CD4-positive, alpha-beta T cell treated with Interferon gamma for 1 hour (primary cell): ENCODE results near the gene DAZAP1.
A peak's percentile ranks its signal among the peaks of the same experiment; 100 is the strongest.

Experiments used
- DNase-seq: peaks from one replicate; pipeline ENCODE4 v3.0.0-alpha.2; 2020

Gene DAZAP1

GRCh38 chr19:1461862-1462261, 54.5 kb downstream of the DAZAP1 start:
- no peak for DNase-seq

GRCh38 chr19:1465191-1466016, 58.0 kb downstream of the DAZAP1 start:
- DNase-seq: no peak

GRCh38 chr19:1466018-1466460, 58.7 kb downstream of the DAZAP1 start:
- no peak for DNase-seq

DNA sequence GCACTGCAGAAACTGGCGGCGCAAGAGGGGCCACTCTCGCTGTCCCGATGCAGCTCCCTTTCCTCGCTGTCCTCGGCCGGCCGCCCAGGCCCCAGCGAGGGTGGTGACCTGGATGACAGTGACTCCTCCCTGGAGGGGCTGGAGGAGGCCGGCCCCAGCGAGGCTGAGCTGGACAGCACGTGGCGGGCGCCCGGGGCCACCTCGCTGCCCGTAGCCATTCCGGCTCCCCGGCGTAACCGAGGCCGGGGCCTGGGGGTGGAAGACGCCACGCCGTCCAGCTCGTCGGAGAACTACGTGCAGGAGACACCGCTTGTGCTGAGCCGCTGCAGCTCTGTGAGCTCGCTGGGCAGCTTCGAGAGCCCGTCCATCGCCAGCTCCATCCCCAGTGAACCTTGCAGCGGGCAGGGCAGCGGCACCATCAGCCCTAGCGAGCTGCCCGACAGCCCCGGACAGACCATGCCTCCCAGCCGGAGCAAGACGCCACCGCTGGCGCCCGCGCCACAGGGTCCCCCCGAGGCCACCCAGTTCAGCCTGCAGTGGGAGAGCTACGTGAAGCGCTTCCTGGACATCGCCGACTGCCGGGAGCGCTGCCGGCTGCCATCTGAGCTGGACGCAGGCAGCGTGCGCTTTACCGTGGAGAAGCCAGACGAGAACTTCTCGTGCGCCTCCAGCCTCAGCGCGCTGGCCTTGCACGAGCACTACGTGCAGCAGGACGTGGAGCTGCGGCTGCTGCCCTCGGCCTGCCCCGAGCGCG, 59.3 kb downstream of the DAZAP1 start:
- DNase-seq: no peak

DNA sequence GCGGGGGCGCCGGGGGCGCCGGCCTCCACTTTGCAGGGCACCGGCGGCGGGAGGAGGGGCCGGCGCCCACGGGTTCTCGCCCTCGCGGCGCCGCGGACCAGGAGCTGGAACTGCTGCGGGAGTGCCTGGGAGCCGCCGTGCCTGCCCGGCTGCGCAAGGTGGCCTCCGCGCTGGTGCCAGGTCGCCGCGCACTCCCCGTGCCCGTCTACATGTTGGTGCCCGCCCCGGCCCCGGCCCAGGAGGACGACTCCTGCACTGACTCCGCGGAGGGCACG, 59.8 kb downstream of the DAZAP1 start:
- no peak for DNase-seq

DNA sequence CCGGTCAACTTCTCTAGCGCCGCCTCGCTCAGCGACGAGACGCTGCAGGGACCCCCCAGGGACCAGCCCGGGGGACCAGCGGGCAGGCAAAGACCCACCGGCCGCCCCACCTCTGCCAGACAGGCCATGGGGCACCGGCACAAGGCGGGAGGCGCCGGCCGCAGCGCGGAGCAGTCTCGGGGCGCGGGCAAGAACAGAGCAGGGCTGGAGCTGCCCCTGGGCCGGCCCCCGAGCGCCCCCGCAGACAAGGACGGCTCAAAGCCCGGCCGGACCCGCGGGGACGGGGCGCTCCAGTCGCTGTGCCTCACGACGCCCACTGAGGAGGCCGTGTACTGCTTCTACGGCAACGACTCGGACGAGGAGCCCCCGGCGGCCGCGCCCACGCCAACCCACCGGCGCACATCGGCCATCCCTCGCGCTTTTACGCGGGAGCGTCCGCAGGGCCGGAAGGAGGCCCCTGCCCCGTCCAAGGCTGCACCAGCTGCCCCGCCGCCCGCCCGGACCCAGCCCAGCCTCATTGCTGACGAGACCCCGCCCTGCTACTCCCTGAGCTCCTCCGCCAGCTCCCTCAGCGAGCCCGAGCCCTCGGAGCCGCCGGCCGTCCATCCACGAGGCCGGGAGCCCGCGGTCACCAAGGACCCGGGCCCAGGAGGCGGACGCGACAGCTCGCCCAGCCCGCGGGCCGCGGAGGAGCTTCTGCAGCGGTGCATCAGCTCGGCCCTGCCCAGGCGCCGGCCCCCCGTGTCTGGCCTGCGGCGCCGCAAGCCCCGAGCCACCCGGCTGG, 60.3 kb downstream of the DAZAP1 start:
- no peak for DNase-seq

DNA sequence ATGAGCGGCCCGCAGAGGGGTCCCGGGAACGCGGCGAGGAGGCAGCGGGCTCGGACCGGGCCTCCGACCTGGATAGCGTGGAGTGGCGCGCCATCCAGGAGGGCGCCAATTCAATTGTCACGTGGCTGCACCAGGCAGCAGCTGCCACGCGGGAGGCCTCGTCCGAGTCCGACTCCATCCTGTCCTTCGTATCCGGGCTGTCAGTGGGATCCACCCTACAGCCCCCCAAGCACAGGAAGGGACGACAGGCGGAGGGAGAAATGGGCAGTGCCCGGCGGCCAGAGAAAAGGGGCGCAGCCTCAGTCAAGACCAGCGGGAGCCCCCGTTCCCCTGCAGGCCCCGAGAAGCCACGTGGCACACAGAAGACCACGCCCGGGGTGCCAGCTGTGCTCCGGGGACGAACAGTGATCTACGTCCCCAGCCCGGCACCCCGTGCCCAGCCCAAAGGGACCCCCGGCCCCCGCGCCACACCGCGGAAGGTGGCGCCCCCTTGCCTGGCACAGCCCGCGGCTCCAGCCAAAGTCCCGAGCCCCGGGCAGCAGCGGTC, 61.0 kb downstream of the DAZAP1 start:
- no peak for DNase-seq

GRCh38 chr19:1468821-1469254, 61.5 kb downstream of the DAZAP1 start:
- DNase-seq: no peak

DNA sequence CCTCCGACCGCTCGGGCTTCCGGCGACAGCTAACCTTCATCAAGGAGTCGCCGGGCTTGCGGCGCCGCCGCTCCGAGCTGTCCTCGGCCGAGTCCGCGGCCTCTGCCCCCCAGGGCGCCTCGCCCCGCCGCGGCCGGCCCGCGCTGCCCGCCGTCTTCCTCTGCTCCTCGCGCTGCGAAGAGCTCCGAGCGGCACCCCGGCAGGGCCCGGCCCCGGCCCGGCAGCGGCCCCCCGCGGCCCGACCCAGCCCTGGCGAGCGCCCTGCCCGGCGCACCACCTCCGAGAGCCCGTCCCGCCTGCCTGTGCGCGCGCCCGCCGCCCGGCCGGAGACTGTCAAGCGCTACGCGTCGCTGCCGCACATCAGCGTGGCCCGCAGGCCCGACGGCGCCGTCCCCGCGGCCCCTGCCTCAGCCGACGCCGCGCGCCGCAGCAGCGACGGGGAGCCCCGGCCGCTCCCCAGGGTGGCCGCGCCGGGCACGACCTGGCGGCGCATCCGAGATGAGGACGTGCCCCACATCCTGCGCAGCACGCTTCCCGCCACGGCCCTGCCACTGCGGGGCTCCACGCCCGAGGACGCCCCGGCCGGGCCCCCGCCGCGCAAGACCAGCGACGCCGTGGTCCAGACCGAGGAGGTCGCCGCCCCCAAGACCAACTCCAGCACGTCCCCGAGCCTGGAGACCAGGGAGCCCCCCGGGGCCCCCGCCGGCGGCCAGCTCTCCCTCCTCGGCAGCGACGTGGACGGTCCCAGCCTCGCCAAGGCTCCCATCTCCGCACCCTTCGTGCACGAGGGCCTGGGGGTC, 62.1 kb downstream of the DAZAP1 start:
- no peak for DNase-seq

- DNase-seq: no peak
Observed at GRCh38 chr19:1470055-1470304, 62.6 kb downstream of the DAZAP1 start.

- DNase-seq: peak; percentile 62
Observed at GRCh38 chr19:1470305-1471009, 63.1 kb downstream of the DAZAP1 start.

- no peak for DNase-seq
Observed at GRCh38 chr19:1471010-1471514, 63.7 kb downstream of the DAZAP1 start.

DNA sequence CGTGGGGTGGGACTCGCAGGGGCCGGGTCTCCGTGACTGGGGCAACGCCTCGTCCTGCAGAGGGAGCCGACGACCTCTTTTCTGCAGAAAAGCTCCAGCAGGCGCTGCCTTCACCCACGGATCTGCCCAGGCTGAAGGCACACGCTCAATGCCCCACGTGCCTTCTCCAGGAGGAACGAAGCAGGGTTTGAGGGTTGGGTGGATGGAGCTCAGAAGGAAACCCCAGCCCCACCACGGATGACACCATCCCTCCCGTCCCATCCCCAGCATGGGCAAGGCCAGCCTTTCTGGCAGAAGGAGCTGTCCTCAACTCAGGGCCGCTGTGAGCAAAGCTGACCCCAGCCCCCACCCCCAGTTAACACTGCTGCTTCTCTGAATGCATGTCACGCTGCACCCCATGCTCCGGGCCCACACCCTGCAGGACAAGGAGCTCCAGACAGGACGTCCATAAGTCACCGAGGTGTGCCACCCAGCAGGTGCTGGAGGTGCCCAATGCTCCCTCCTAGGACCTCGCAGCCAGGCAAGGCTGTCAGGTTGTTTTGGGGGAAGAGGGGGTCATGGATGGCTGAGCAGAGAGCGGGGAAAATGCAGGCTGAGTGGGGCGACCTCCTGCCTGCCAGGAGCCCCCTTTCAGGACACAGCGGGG, 64.3 kb downstream of the DAZAP1 start:
- DNase-seq: no peak

GRCh38 chr19:1472231-1473084, 65.1 kb downstream of the DAZAP1 start:
- no peak for DNase-seq

DNA sequence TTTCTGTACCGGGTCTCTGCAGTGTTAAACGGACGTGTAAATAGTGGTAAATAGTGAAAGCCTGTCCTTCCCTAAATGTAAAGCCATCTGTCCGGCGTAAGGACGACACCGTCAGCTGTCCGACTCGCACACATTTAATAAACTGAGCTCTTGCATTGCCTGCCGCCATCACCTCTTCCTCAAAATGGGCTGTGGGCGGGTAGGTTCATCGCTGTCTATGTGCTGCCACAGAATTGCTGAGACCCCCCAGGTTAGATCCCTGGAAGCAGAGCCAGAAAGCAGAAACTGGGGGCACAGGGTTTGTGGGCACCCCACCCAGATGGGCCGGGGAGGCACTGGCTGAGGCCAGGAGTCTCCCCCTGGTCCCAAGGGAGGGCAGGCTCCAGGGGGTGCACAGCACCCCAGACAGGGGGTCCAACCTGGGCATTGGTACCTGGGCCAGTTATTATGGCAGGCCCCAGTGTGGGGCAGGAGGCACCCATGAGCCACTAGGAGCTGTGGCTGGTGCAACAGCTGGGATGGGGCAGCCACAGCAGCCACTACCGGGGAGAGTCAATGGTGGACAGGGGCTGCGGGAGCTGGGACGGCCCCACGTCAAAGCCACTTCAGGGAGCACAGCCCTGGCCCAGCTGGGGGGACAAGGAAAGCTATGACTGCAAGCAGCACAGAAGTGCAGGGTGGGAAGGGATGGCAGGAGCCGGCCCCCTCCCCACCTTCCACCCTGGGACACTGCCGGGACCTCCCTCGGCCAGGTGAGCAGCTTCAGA, 65.9 kb downstream of the DAZAP1 start:
- DNase-seq: no peak

DNA sequence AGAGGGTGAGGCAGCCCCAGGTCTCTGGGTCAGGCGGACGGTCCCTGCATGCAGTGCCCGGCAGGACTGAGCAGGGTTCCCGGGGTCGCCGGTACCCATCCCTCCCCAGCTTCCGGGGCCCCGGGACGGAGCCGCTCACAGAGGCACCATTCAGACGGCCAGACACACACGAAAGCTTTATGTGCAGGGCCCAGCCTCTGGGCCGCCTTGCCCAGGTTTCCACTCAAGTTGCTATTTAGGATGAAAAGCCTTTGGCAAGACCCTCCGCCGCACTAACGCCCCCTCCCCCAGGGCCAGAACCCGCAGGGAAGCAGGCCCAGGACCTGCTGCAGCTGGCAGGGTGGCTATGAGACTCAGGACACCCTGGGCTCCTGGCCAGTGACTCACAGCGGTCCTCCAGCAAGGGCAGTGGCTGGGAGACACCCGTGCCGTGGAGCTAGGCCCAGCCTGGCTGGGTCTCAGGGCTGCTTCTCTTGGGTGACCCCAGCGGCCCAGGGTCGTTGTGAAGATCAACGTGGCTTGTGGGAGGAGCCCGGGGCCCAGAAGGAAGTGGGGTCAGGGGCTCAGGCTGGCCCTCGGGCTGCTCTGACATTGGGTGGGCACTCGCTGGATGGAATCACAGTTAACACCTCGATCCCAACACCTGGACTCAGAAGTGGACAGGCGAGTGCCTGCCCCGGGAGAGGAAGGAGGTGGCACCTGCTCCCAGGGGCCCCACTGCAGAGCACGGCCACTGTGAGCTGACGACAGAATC, 66.8 kb downstream of the DAZAP1 start:
- DNase-seq: no peak

- no peak for DNase-seq
Observed at GRCh38 chr19:1474765-1475351, 67.5 kb downstream of the DAZAP1 start.

GRCh38 chr19:1475751-1476437, 68.5 kb downstream of the DAZAP1 start:
- no peak for DNase-seq
